Liver (tissue), 3 donors: ENCODE data around the gene SLC45A2.
"Not testable (repeated sequence)": the region's sequence is repeated elsewhere in the genome, so short reads cannot be mapped to it uniquely, and the experiment has no call there.

ENCODE experiments used
- FOXA1 ChIP-seq: IDR thresholded peaks from 2 replicates; pipeline ENCODE4 v1.6.1; 2016; ENCODE audit warnings: antibody characterized with exemption
- FOXA2 ChIP-seq: IDR thresholded peaks from 2 replicates; pipeline ENCODE4 v1.6.1; 2016; ENCODE audit warnings: antibody characterized with exemption
- JUND ChIP-seq, 2 donors: IDR thresholded peaks; 2 replicates each; pipeline ENCODE4 v1.6.1; 2016; ENCODE audit warnings: antibody characterized with exemption in 2 of 2
- NR2F2 ChIP-seq: IDR thresholded peaks from 2 replicates; pipeline ENCODE4 v1.6.1; 2016; ENCODE audit warnings: antibody characterized with exemption
- RXRA ChIP-seq, 2 donors: IDR thresholded peaks; 2 replicates each; pipeline ENCODE4 v1.6.1; 2017 to 2018; ENCODE audit warnings: antibody characterized with exemption in 2 of 2, mild to moderate bottlenecking in 1 of 2
- SP1 ChIP-seq: IDR thresholded peaks from 2 replicates; pipeline ENCODE4 v1.6.1; 2018; ENCODE audit warnings: antibody characterized with exemption, mild to moderate bottlenecking
- TAF1 ChIP-seq: conservative IDR thresholded peaks from 2 replicates; pipeline ENCODE4 v1.6.1; 2016; ENCODE audit warnings: antibody characterized with exemption, mild to moderate bottlenecking
- YY1 ChIP-seq: IDR thresholded peaks from 2 replicates; pipeline ENCODE4 v1.6.1; 2016; ENCODE audit warnings: antibody characterized with exemption, mild to moderate bottlenecking
- TF ChIP-seq, protein P1 (sequence below): fragments of 150-350 bp; IDR thresholded peaks from 2 replicates; pipeline ENCODE4 v1.5.1; 2017; ENCODE audit warnings: improper control_type of control experiment, low read depth, low read length; ENCODE audit not compliant: missing input control
- TF ChIP-seq, protein P2 (sequence below): IDR thresholded peaks from 2 replicates; pipeline ENCODE4 v1.6.1; 2016; ENCODE audit warnings: antibody characterized with exemption, mild to moderate bottlenecking
- TF ChIP-seq, protein P3 (sequence below): IDR thresholded peaks from 2 replicates; pipeline ENCODE4 v1.6.1; 2016; ENCODE audit warnings: antibody characterized with exemption
- TF ChIP-seq, protein P4 (sequence below): IDR thresholded peaks from 2 replicates; pipeline ENCODE4 v1.6.1; 2016; ENCODE audit warnings: antibody characterized with exemption
- donor health status: healthy.
- donor health status: healthy.

DNA sequence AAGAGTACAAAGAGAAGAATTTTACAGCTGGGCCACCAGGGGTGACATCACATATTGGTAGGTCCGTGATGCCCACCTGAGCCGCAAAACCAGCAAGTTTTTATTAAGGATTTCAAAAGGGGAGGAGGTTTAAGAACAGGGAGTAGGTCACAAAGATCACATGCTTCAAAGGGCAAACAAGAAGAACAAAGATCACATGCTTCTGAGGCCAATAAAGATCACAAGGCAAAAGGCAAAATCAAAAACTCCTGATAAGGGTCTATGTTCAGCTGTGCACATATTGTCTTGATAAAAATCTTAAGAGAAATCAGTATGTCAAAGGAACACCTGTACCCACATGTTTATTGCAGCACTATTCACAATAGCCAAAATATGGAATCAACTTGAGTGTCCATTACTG lies 25.7 kb upstream of the SLC45A2 start:
- not testable (repeated sequence) for TF ChIP-seq SP1; YY1; TAF1; JUND (IDR thresholded peaks at IDR 0.05); FOXA2; FOXA1; NR2F2
- TF ChIP-seq, protein P1, sequence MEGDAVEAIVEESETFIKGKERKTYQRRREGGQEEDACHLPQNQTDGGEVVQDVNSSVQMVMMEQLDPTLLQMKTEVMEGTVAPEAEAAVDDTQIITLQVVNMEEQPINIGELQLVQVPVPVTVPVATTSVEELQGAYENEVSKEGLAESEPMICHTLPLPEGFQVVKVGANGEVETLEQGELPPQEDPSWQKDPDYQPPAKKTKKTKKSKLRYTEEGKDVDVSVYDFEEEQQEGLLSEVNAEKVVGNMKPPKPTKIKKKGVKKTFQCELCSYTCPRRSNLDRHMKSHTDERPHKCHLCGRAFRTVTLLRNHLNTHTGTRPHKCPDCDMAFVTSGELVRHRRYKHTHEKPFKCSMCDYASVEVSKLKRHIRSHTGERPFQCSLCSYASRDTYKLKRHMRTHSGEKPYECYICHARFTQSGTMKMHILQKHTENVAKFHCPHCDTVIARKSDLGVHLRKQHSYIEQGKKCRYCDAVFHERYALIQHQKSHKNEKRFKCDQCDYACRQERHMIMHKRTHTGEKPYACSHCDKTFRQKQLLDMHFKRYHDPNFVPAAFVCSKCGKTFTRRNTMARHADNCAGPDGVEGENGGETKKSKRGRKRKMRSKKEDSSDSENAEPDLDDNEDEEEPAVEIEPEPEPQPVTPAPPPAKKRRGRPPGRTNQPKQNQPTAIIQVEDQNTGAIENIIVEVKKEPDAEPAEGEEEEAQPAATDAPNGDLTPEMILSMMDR = not testable (repeated sequence)
- TF ChIP-seq, protein P2, sequence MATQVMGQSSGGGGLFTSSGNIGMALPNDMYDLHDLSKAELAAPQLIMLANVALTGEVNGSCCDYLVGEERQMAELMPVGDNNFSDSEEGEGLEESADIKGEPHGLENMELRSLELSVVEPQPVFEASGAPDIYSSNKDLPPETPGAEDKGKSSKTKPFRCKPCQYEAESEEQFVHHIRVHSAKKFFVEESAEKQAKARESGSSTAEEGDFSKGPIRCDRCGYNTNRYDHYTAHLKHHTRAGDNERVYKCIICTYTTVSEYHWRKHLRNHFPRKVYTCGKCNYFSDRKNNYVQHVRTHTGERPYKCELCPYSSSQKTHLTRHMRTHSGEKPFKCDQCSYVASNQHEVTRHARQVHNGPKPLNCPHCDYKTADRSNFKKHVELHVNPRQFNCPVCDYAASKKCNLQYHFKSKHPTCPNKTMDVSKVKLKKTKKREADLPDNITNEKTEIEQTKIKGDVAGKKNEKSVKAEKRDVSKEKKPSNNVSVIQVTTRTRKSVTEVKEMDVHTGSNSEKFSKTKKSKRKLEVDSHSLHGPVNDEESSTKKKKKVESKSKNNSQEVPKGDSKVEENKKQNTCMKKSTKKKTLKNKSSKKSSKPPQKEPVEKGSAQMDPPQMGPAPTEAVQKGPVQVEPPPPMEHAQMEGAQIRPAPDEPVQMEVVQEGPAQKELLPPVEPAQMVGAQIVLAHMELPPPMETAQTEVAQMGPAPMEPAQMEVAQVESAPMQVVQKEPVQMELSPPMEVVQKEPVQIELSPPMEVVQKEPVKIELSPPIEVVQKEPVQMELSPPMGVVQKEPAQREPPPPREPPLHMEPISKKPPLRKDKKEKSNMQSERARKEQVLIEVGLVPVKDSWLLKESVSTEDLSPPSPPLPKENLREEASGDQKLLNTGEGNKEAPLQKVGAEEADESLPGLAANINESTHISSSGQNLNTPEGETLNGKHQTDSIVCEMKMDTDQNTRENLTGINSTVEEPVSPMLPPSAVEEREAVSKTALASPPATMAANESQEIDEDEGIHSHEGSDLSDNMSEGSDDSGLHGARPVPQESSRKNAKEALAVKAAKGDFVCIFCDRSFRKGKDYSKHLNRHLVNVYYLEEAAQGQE = not testable (repeated sequence)
- TF ChIP-seq, protein P3, sequence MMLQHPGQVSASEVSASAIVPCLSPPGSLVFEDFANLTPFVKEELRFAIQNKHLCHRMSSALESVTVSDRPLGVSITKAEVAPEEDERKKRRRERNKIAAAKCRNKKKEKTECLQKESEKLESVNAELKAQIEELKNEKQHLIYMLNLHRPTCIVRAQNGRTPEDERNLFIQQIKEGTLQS = not testable (repeated sequence)
- TF ChIP-seq, protein P4, sequence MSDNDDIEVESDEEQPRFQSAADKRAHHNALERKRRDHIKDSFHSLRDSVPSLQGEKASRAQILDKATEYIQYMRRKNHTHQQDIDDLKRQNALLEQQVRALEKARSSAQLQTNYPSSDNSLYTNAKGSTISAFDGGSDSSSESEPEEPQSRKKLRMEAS = peak; percentile 7
- TF ChIP-seq RXRA (IDR thresholded peaks at IDR 0.05) = peak; percentile 19 to 49
